GM12875 (cell line): ENCODE data around the gene DGKE.
A peak's percentile ranks its signal among the peaks of the same experiment; 100 is the strongest.

ENCODE experiments used
- H3K4me3 ChIP-seq: one replicate; pipeline ENCODE4 v1.5.1; 2011; ENCODE audit warnings: low read depth, low read length, control low read depth
- TF ChIP-seq, protein P1 (sequence below): IDR thresholded peaks from 2 replicates; pipeline ENCODE4 v1.5.1; 2011; ENCODE audit warnings: low read depth, mild to moderate bottlenecking, control low read depth, inconsistent platforms, low read length, moderate library complexity, borderline replicate concordance; ENCODE audit not compliant: insufficient read depth

The DGKE gene

GRCh38 chr17:56902348-56902747 is 68.4 kb downstream of the DGKE start:
- no peak overlapping the region for H3K4me3 ChIP-seq
- TF ChIP-seq, protein P1, sequence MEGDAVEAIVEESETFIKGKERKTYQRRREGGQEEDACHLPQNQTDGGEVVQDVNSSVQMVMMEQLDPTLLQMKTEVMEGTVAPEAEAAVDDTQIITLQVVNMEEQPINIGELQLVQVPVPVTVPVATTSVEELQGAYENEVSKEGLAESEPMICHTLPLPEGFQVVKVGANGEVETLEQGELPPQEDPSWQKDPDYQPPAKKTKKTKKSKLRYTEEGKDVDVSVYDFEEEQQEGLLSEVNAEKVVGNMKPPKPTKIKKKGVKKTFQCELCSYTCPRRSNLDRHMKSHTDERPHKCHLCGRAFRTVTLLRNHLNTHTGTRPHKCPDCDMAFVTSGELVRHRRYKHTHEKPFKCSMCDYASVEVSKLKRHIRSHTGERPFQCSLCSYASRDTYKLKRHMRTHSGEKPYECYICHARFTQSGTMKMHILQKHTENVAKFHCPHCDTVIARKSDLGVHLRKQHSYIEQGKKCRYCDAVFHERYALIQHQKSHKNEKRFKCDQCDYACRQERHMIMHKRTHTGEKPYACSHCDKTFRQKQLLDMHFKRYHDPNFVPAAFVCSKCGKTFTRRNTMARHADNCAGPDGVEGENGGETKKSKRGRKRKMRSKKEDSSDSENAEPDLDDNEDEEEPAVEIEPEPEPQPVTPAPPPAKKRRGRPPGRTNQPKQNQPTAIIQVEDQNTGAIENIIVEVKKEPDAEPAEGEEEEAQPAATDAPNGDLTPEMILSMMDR, result no peak

DNA sequence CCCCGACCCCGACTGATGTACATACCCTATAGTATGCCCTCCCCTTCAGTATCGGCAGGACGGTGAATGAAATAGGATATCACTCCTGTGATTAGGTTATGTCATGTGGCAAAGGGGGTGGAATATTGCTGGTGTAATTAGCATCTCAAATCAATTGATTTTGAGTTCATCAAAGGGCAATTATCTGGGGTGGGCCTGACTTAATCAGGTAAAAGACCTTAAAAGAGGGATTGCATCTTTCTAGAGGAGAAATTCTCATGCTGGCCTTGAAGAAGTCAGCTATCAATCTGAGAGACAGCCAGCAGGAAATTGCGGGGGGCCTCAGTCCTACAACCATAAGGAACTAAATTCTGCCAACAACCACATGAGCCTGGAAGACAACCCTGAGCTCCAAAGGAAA is 69.6 kb downstream of the DGKE start:
- TF ChIP-seq, protein P1, result no peak
- no peak overlapping the region for H3K4me3 ChIP-seq

DNA sequence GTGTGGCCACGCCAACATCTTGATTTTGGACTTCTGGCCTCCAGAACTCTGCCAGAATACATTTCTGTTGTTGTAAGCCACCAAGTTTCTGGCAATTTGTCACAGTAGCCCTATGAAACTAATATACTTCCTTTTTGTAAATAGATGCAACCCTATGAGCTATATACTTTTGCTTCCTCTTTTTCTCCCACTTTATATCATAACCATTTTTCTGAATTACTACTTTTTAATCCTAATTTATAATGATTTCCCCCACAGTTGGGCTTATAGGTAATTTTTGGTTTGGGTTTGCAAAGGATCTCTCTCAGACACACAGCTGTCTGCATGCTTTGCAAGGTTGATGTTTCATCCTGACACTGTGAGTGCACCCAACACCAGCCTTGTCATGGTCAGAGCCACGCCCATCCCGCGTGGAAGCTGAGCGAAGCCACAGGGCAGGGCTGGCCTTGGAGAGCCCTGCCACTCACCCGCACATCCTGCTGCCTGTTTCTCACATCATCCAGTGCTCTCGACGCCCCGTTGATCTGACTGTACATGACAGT is 74.1 kb downstream of the DGKE start:
- TF ChIP-seq, protein P1, result no peak
- no peak overlapping the region for H3K4me3 ChIP-seq

GRCh38 chr17:56909742-56910508 is 76.0 kb downstream of the DGKE start:
- TF ChIP-seq, protein P1, result no peak
- no peak overlapping the region for H3K4me3 ChIP-seq

DNA sequence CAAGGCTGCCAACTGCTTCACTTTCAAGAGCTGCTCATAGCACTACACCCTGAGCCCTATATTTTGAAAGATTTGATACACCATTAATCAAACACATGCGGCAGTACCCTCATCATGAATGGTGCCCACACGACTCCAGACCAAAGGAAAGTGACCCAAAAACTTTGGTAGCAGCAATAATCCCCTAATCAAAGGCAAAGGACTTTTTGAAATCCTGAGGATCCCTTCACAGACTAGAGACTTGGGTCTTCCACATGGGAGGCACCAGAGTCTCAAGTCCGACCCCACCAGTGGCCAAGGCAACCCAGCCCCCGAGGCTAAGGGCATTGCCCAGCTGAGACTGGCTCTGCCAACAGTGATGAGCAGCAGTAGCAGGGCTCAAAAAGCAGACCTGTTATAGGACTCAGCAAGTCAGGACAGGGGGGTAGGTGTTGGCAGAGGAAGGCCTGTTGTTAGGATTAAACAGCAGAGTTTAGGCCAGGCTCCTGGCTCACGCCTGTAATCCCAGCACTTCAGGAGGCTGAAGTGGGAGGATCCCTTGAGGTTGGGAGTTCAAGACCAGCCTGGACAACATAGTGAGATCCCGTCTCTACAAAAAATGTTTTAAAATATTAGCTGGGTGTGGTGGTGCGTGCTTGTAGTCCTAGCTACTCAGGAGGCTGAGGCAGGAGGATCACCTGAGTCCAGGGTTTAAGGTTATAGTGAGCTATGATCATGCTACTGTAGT is 76.7 kb downstream of the DGKE start:
- H3K4me3 ChIP-seq, result peak overlapping the region; percentile 21
- TF ChIP-seq, protein P1, result no peak

GRCh38 chr17:56912105-56912999 is 78.4 kb downstream of the DGKE start:
- H3K4me3 ChIP-seq, result peak overlapping the region; percentile 93
- TF ChIP-seq, protein P1, result no peak
